Stimulated activated CD4-positive, alpha-beta T cell treated with anti-CD3 and anti-CD28 coated beads, Interleukin-1b, Interleukin-23, amount 100 ng/mL, for 1 hour (primary cell): ENCODE measurements around the gene MARK3.
"Not testable (repeated sequence)": the region's sequence is repeated elsewhere in the genome, so short reads cannot be mapped to it uniquely, and the experiment has no call there.

Experiments
- DNase-seq, 2 donors: peaks; one replicate each; pipeline ENCODE4 v3.0.0-alpha.2; 2020; ENCODE audit warnings: low read depth in 2 of 2

MARK3 gene

DNA sequence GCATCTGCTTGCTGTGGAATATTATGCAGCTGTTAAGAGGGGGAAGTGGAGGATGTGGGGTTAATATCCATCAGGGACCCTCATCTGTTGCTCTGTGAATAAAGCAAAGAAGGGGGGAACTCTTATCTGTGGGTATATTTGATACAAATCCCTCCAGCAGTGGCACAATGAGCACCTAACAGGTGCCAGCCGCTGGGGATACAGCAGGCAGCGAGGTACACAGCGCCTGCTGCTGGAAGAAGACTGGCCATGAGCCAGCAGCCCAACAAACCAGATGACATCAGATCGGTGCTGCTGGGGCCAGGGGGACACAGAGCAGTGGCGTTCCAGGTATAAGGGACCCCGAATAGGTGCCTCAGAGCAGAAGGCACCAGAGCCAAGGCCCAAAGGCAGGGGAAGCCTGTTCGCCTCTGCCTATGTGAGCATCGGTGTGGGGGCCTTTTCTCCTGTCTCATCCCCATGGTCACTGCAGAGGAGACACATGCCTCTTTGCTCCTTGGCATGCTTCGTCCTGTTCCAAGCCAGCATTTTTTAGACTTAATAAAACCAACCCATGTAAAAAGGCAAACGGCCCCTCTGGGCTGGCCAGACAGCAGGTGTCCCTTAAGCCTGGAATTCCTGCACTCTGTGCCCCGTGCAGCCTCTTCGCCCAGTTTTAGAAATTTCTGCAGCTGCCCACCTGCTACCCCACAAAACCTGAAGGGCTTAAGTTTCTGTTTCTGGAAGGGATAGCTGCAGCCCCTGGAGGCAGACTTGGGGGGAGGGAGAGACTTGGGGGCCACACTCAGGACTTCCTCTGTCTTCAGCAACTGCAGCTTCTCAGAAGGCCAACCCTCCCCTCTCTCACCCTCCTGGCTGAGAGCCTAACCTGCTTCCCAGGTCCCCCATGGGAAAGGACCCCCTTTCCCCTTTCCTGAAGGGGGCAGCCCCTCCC, 139.1 kb downstream of the MARK3 start:
- DNase-seq = no peak

DNA sequence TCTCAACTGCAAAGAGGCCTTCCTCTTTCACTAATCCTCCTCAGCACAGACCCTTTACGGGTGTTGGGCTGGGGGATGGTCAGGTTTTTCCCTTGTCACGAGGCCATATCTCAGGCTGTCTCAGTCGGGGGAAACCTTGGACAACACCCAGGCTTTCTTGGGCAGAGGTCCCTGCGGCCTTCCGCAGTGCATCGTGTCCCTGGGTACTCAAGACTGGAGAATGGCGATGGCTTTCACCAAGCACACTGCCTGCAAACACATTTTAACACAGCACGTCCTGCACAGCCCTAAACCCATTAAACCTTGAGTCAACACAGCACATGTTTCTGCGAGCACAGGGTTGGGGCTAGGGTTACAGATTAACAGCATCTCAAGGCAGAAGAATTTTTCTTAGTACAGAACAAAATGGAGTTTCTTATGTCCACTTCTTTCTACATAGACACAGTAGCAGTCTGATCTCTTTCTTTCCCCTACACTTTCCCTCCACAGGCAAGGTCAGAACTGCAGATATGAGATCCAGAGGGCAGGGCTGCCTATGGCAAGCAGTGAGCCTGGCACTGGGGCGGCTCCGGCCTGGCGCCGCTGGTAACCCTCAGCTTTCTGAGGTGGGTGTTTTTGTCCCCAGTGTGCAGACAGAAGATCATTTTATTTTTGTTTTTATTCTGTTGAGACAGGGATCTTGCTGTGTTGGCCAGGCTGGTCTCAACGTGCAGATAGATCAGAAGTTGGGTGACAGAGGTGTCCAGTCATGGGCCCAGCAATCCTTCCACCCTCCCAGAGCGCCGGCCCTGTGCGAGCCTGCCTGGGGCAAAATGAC, 140.4 kb downstream of the MARK3 start:
- not testable (repeated sequence) for DNase-seq

DNA sequence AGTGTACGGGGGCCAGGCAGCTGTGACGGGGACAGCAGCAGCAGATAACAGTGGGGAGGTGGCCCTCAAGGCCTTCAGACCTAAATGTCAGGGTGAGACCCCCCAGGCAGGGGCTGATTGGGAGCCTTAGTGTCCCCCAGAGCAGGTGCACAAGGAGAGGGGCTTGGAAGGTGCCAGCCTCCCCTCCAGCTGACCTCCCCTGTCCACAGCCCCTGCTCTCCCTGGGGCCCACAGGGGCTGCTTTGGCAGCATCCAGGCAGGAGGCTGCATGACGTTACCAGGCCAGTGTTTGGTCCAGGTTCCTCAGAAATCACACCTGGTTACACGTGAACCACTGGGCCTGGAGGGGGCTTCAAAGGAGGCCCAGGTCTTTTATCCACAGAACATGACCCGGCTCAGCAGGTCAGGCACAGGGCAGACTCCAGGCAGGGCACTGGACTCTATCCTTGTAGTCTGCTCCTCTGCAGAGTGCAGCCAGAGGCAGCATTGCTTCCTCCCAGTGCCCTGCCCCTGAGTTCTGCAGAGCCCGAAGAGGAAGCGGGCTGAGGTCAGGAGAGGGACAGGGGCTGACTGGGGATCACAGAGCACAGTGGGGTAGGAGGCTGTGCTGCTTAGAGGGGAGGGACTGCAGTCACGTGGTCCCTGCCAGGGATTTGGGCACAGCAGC, 141.2 kb downstream of the MARK3 start:
- no peak for DNase-seq

DNA sequence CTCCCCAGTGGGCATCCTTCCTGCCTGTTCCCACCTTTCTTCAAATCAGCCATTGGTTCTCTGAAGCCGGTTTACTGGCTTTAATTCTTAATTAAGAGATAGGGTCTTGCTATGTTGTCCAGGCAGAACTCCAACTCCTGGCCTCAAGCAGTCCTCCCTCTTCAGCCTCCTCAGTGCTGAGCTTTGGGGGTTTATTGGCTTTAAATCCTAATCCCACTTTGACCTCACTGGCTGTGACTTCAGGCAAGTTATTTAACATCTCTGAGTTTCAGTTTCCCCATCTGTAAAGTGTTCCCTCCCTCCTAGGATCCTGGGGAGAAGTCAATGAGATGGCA, 141.7 kb downstream of the MARK3 start:
- no peak for DNase-seq

DNA sequence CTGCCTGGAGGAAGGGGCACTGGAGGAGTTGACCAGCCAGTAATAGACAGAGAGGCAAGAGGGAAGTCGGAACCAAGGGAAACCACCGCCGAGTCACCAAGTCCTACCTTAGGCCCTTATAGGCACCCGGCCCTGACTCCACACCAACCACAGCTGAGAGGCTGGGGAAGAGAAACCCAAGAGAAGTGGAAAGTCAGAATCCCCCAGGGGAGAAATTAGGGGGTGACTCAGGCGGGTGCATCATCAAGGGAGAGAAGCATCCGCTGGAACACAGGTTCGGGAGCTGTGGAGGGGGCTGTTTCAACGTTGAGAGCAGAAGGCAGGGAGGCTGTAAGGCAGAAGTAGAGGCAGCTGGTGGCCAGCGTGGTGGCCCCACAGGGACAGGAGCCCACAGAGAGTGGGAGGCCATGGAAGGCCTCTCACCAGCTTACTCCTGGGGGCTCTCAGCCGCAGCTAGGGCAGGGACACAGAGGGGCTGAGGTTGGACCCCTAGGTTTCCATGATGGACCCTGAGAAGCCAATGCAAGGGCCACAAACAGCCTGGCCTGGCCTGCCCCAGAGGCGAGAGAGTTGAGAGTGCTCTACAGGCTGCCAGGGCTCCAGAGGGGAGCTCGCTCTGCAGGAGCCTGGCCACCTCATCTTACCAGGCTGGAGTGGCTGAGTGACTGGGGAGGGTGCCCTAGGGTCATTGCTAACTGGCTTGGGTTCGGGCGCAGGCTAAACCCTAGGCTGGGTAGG, 142.4 kb downstream of the MARK3 start:
- no peak for DNase-seq

DNA sequence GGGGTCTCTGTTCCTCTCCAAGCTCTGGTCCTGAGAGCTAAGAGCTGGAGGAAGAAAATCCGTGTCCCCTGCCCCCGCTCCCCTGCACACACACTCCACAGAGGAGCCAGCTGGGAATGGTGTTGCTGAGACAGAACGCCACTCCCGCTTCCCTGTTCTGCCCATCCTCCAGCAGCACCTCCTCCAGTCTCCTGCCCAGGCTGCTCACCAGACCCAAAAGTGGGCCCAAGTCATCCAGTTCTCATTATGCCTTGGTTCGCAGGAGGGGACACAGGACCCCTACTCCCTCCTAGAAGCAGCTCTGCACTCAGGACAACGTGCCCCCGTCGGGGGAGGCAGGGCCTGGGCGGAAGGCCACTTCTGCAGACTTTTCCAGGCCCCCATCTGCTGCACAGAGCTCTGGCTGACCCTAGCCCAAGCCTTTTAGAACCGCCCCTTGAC, 143.0 kb downstream of the MARK3 start:
- no peak for DNase-seq

DNA sequence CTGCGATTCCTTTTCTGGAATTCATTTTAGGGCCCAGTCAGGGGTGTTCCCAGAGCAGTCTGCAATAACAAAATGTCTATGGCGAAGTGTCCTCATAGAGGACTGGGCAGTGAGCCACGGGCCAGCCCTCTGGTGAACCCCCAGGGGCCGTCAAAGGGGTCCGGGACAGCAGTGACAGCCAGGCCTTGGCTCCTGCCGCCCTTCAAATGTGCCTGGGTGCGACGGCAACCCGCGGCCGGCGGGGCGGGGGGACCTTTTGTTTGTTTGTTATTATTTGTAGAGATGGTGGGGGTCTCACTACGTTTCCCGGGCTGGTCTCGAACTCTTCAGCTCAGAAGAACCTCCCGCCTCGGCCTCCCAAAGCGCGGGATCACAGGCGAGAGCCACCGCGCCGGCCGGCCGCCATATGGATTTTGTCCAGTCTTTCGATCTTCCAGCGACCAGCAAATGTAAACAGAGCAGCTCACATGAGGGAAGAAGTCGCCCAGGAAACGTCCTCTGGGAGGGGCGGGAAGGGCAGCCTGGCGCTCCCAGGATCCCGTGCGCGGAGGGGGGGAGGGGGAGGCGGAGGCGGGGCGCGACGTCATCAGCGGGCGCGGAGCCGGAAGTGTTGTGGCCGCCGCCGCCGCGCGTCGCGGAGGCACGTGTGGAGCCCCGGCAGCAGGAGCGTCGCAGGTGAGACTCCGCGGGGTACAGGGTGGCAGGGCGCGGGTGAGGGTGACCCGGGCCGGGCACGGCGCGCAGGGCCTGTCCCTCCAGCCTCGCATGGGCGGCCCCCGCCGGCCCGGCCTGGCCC, 143.6 kb downstream of the MARK3 start, which contains the start of gene TRMT61A:
TSS of gene TRMT61A (plus strand) at position 610 of the 796 bp plus-strand sequence. CDS start 783 bp downstream, outside the sequence.
- peak; percentile 50 to 56 for DNase-seq

DNA sequence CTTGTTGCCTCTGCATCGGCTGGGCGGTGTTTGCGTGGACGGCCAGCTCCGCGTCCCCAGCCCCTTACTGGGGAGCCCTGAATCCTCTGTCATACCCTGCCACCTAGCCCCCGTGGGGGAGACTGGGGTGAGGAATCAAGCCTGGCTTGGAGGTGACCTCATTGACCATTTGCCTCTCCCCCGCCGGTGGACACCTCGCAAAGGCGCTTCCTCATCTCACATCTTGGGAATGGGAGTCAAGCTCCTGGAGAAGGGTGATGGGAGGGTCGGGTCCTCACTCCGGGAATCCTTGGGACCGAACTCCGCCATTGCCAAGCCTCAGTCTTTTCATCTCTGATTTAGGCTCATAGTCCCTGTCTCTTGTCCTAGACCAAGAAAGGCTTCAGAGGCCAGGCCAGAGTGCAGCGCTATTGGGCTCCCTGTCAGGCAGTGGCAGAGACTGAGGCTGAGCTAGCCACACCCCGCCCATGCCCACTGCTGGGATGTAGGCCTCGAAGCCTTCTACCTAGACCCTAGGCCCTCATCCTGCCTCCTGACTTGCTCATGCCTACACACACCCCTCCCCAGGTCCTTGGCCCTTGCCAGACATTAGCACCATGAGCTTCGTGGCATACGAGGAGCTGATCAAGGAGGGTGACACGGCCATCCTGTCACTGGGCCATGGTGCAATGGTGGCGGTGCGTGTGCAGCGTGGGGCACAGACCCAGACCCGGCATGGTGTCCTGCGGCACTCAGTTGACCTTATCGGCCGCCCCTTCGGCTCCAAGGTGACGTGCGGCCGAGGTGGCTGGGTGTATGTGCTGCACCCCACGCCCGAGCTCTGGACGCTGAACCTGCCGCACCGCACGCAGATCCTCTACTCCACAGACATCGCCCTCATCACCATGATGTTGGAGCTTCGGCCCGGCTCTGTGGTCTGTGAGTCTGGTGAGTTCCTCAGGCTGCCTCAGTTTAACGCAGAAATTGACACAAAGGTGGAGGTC, 144.5 kb downstream of the MARK3 start:
- no peak for DNase-seq

DNA sequence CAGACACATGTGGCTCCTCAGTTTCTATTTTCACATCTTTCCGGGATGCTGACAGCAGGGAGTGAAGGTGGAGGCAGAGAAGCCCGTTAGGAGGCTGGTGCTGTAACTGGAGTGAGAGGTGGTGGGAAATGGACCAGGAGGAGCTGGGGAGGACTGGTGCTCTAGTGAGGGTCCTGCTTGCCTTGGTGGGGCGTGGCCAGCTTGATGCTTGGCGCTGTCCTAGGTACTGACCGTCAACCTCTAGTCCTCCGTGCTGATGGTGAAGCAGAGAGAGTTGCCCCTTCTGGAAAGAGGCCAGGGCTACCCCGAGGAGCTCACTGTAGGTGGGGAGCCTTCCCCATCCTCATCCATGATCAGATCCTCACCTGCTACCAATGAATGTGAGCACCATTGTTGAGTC, 145.2 kb downstream of the MARK3 start:
- DNase-seq = no peak

DNA sequence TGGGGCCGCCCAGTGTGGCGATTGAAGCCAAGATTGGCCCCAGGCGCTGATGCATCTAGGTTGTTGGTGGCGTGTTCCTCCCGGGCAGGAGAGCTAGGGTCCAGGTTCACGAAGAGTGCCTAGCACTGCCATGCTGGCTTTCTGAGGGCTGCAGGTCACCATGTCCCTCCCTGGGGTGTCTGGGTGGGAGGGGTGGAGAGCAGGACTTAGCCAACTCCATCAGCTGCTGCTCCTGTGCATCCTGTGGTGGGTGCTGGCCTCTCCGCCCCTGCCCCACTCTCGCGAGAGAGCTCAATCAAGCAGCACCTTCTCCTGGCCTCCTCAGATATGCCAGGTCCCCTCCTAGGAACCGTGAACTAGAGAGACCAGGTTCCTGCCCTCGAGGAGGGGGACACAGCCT, 145.6 kb downstream of the MARK3 start:
- no peak for DNase-seq

DNA sequence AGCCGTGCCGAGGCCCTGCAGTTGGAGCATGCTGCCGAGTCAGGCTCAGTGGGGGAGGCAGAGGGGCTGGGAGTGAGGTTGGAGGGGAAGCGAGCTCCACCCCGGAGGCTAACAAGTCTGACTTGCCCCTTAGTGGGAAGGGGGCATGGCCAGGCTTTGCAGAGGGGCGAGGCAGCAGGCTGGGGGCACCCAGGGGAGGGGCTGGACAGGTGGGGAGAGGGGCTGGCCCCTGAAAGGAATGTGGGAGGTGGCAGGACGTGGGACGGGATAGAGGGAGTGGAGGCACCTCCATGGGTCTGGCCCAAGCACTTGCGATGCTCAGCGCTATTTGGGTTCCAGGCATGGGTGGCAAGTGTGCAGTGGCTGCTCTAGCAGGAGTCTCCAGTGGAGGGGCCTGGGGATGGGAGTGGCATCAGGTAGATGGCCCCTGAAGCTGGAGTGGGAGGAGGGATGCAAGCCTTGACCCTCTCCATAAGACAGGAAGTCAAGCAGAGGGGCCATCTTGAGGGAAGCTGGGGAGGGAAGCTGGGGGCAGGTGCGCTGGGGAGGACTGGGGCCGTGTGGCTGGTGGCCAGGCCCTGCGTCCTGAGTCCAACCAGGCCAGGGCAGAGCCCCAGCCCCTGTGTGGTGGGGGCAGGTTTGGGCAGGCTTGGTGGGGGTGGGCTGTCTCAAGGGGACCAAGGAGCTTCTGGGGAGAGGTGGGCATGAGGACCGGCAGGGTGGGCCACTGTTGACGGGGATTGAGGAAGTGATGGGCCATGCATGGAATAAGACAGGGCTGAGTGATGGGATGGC, 146.4 kb downstream of the MARK3 start:
- DNase-seq = no peak

DNA sequence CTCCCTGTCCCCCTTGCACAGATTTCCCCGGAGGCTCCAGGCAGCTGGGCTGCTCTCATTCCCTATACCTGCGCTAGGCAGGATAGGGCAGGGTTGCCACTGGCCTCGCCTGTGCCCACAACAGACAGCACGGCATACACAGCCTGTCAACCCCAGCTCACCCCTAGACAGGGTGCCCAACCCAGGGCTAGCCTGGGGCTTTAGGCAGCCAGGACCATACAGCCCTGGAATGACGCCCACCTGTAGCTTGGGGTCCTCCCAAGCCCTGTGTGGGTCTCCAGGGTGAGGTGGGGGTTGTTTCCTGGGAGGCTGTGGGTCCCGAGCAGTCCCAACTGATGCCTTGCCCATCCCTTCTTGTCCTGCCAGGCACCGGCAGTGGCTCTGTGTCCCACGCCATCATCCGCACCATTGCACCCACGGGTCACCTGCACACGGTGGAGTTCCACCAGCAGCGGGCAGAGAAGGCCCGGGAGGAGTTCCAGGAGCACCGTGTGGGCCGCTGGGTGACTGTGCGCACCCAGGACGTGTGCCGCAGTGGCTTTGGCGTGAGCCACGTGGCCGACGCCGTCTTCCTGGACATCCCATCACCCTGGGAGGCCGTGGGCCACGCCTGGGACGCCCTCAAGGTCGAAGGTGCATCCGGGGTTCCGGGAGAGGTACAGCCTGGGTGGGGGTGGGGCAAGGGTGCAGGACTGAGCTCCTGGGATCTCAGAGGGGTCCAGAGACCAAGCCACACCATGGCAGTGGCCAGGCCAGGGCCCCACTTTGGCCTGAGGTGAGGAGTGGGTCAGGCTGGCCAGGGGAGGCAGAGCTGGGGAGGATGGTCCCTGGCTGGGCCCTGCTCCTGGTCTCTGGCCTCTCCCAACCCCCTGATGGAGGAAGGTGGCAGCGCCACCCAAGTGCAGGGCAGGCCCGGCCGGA, 147.3 kb downstream of the MARK3 start:
- DNase-seq = no peak

DNA sequence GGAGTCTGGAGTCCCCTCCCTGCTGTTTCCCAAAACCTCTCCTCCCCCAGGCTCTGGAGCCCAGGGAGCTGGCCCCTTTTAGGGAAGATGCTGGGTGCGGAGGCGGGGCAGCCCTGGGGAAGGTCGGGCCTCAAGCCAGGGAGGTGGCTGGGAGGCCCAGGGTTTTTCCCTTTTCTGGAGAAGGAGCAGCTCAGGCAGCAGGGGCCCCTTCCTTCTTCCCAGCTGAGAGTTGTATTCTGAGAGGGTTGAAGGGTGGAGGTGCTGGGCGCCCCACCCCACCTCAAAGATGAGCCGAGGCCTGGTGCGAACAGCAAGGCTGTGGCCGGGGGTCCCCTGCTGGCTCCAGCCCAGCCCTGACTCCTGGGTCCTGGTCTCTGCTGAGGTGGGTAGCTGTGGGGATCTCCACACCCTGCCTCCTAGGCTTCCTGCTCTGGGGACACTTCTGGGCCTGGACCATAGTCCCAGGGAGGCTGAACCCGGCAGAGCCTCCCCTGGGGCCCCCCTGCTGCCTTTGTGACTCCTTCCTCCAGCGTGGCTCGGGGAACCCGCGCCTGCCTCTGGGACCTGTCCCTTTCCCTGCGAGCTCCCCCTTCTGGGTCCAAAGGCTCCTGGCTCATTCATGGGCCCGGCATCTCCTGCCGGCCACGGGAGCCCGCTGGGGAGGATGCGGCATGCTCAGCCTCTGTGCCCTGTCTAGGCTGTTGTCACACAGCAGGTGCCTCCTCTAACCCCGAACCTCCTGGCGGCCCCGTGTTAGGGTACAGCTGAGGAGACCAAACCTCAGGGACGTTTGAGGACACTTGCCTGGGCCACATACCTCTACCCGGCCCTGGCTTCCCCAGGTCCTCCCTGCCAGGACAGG, 148.2 kb downstream of the MARK3 start:
- no peak for DNase-seq

DNA sequence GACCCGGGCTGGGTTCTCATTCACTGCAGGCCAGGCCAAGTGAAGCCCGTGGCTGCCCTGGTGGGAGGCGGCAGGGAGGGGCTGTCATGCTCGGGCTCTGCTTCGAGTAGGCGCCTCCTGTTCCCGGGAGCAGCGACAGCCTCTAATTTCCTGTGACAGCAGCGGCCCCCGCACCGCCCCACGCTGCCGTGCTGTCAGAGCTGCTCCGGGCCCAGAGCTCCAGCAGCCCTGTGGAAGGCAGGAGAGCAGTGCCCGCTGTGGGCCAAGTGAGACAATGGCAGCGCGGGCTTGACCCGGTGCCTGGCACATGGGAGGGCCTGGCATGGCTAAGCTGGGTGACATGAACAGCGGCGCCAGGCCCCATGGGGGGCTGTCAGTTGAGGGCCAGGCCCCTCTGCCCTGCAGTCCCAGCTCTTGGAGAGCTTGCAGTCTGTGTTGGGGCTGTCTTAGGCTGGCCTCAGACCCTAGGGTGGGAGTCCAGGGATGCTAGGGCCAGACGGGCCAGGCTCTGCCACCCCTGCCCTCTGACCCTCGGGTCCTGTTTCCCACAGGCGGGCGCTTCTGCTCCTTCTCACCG, 148.9 kb downstream of the MARK3 start:
- DNase-seq = no peak

DNA sequence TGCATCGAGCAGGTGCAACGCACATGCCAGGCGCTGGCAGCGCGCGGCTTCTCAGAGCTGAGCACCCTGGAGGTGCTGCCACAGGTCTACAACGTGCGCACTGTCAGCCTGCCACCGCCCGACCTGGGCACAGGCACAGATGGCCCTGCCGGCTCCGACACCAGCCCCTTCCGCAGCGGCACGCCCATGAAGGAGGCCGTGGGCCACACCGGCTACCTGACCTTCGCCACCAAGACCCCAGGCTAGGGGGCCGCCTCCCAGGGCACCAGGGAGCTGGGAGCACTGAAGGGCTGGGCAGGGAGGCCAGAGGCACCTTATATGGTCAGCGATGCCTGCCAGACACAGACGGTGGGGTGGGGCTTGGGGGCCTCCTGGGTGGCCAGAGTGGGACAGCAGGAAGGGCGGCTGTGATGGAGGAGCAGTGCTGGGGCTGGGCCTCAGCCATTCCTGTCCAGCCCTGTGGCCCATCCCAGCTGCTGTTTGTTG, 149.4 kb downstream of the MARK3 start:
- no peak for DNase-seq
